GM21717 (cell line): ENCODE measurements around the gene DNAH1.

Source experiments
- ATAC-seq: cut with Tn5 transposase; IDR thresholded peaks from one replicate; pipeline ENCODE4 v1.9.1; 2021; ENCODE audit warnings: mild to moderate bottlenecking, moderate library complexity; ENCODE audit not compliant: unreplicated experiment

The DNAH1 gene

GRCh38 chr3:52401021-52401420 is 84.9 kb downstream of the DNAH1 start:
- ATAC-seq = no peak

GRCh38 chr3:52401551-52401950 is 85.4 kb downstream of the DNAH1 start:
- no peak for ATAC-seq

GRCh38 chr3:52402101-52402521 is 86.0 kb downstream of the DNAH1 start:
- ATAC-seq = no peak

GRCh38 chr3:52402706-52403270 is 86.7 kb downstream of the DNAH1 start:
- no peak for ATAC-seq

- no peak for ATAC-seq
Measured at GRCh38 chr3:52403271-52403841, 87.2 kb downstream of the DNAH1 start.

- no peak for ATAC-seq
Measured at GRCh38 chr3:52403955-52404354, 87.8 kb downstream of the DNAH1 start.

GRCh38 chr3:52404391-52404790 is 88.3 kb downstream of the DNAH1 start:
- no peak for ATAC-seq

GRCh38 chr3:52405066-52405465 is 88.9 kb downstream of the DNAH1 start:
- no peak for ATAC-seq

- no peak for ATAC-seq
Measured at GRCh38 chr3:52405601-52406110, 89.5 kb downstream of the DNAH1 start.

- no peak for ATAC-seq
Measured at GRCh38 chr3:52406231-52406661, 90.1 kb downstream of the DNAH1 start.

GRCh38 chr3:52406791-52407510 is 90.8 kb downstream of the DNAH1 start:
- ATAC-seq = no peak

GRCh38 chr3:52407779-52408178 is 91.7 kb downstream of the DNAH1 start:
- ATAC-seq = no peak

- ATAC-seq = no peak
Measured at GRCh38 chr3:52408466-52408865, 92.3 kb downstream of the DNAH1 start.

- no peak for ATAC-seq
Measured at GRCh38 chr3:52415800-52416199, 99.7 kb downstream of the DNAH1 start.

GRCh38 chr3:52420388-52420787 is 104.3 kb downstream of the DNAH1 start:
- no peak for ATAC-seq

- ATAC-seq = no peak
Measured at GRCh38 chr3:52422669-52423068, 106.5 kb downstream of the DNAH1 start.

- no peak for ATAC-seq
Measured at GRCh38 chr3:52423173-52423572, 107.1 kb downstream of the DNAH1 start.

- ATAC-seq = no peak
Measured at GRCh38 chr3:52428151-52429005, 112.3 kb downstream of the DNAH1 start.

- ATAC-seq = no peak
Measured at GRCh38 chr3:52429031-52429430, 112.9 kb downstream of the DNAH1 start.

- no peak for ATAC-seq
Measured at GRCh38 chr3:52429779-52430415, 113.8 kb downstream of the DNAH1 start.

- ATAC-seq = no peak
Measured at GRCh38 chr3:52430416-52430810, 114.3 kb downstream of the DNAH1 start.
